Measurements from ENCODE around the gene LUZP1. TPM values are rescaled to one million over a fixed set of nuclear protein-coding genes. Genes with fewer than 3 reads are reported as not detected.

The LUZP1 gene
- total and polyA plus RNA-seq, 8 donors, result 22.9 to 32.5 (median 29.8) TPM

DNA sequence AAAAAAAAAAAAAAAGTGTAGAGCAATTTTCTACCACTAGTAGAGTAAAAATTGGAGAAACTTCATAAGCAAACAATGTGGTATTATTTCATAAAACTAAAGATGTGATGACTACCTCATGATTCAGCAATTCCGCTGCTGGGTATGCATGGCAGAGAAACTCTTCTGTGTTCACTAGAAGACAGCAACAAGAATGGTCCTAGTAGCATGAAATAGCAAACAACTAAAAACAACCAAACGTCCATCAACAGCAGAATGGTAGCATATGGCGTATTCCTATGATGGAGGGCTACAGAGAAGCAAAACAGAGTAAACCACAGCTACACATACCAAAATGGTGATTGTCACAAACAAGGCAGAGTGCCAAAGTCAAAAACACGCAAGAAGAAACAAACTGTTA lies 29.7 kb upstream of the LUZP1 start:
- intact Hi-C loops (cut with DNase I), result no loop called here

DNA sequence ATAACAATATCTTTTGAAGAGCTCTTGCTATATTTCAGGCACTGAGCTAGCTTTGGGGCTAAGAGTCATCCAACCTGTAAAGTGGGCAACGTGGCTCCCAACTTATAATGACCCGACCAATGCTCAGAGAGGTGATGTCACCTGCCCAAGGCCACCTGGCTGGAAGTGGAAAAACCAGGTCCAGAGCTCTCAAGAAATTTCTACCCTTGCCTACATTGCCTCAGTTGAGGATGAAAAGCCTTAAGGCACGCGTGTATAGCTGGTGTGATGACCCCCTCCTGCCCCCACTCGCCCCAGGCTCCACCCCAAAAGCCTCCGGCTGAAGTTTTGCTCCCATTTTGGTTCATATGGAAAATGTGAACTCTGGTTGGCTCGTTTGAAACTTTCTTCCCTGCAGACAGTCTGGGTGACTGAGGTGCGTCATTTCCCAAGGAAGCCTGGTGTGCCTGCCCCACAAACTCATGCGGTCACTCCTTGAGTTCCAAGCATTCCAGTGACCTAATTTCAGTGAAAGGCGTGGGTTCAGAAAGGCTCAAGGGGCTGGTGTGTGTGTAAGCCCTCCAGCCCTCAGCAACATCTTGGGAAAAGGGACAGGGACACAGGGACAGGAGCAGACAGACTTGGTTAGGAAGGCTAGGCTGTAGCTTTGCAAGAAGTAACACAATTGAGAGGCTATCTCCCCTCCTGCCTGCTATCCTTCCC lies 28.1 kb upstream of the LUZP1 start:
- TF ChIP-seq, protein P1, sequence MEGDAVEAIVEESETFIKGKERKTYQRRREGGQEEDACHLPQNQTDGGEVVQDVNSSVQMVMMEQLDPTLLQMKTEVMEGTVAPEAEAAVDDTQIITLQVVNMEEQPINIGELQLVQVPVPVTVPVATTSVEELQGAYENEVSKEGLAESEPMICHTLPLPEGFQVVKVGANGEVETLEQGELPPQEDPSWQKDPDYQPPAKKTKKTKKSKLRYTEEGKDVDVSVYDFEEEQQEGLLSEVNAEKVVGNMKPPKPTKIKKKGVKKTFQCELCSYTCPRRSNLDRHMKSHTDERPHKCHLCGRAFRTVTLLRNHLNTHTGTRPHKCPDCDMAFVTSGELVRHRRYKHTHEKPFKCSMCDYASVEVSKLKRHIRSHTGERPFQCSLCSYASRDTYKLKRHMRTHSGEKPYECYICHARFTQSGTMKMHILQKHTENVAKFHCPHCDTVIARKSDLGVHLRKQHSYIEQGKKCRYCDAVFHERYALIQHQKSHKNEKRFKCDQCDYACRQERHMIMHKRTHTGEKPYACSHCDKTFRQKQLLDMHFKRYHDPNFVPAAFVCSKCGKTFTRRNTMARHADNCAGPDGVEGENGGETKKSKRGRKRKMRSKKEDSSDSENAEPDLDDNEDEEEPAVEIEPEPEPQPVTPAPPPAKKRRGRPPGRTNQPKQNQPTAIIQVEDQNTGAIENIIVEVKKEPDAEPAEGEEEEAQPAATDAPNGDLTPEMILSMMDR (IDR thresholded peaks at IDR 0.05), result no peak
- ATAC-seq (peak; percentile 91), DNase-seq (no peak)
- Histone ChIP-seq H3K27ac (peak overlapping the region in 1 of 2 donors; percentile 59), H3K9me3 (no peaks in the 10 kb centered on the region), H3K4me3 (no peak overlapping the region), H3K4me1 (no peaks in the 10 kb centered on the region), H3K27me3 (no peaks in the 10 kb centered on the region), H3K36me3 (no peaks in the 10 kb centered on the region)
- intact Hi-C loops (cut with DNase I), result no loop called here

More for the DNA sequence above, 29.7 kb upstream of the LUZP1 start:
- TF ChIP-seq, protein P1 (IDR thresholded peaks at IDR 0.05), result no peak
- H3K4me3 ChIP-seq, result no peak overlapping the region
- DNase-seq (no peak), ATAC-seq (no peak)
- H3K27me3 ChIP-seq, result no peaks in the 10 kb centered on the region
- H3K36me3 ChIP-seq, result no peaks in the 10 kb centered on the region
- H3K9me3 ChIP-seq, result no peaks in the 10 kb centered on the region
- H3K27ac ChIP-seq, result no peak overlapping the region
- H3K4me1 ChIP-seq, result no peaks in the 10 kb centered on the region

DNA sequence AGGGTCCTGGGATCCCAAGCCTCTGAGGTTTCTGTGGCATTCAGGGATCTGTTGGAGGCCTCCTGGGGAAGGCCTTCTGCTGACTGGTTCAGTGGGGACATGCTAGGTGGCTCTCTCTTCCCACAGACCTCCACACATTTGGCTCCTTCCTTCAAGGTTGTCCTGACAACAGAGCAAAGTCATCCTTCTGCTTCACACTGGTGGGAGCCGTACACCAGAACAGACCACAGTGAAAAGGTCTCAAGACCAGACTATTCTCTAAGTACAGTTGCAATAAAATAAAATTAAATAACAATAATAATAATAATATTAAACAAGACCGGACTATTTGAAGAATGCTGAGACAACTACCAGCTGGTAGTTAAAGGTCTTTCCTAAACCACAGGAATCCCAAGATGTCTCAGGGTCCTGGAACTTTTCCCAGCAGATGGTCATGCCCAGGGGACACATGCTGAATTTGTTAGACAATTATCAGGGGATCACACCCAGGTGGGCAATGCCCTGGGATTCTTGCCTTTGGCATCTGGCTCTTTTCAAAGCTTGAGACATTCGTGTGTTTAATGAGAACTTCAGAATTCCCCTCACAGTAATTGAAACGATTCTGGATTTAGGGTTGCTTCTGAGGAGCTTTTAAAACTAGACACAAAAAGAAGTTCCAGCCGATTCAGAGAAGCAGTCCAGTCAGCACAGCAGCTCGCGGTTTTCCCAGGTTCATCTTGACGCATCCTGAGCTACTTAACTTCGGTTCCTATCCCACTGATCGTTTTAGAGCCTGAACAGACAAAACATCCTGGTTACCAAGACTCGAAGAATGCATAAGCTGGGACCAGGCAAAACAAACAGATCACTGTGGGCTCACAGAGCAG lies 25.7 kb upstream of the LUZP1 start:
- Histone ChIP-seq H3K27ac (no peak overlapping the region), H3K4me1 (no peaks in the 10 kb centered on the region), H3K36me3 (no peaks in the 10 kb centered on the region), H3K27me3 (no peaks in the 10 kb centered on the region), H3K9me3 (no peaks in the 10 kb centered on the region), H3K4me3 (no peak overlapping the region)
- DNase-seq, result no peak
- ATAC-seq, result no peak
- TF ChIP-seq, protein P1 (IDR thresholded peaks at IDR 0.05), result no peak
- intact Hi-C loops (cut with DNase I), result no loop called here

DNA sequence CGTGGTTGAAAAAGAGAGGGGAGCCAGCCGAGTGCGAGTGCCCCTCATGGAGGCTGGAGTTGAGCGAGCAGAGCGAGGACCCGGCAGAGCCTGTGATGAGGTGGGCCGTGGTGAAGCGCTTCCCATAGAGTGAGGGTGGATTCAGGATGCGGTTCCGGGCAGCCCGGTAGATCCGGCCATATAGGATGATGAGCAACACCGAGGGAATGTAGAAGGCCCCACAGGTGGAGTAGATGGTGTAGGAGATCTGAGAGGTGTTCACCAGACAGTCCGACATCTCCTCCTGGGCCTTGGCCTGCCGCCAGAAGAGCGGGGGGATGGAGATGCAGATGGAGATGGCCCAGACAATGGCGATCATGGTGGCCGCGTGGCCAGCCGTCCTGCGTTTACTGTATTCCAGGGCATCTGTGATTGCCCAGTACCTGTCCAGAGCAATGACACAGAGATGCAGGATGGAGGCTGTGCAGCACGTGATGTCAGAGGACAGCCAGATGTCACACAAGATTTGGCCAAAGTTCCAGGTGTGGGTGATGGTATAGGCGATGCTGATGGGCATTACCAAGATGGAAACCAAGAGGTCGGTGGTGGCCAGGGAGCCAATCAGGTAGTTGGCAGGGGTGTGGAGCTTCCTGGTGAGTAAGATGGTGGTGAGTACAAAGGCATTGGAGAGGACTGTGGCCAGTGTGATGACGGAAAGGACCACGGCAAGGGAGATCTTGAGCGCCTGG lies 24.9 kb upstream of the LUZP1 start:
- intact Hi-C loops (cut with DNase I), result no loop called here

More for the DNA sequence above, 24.9 kb upstream of the LUZP1 start:
- no peak for ATAC-seq
- no peak for DNase-seq
- no peaks in the 10 kb centered on the region for H3K36me3 ChIP-seq
- H3K4me1 ChIP-seq, result no peaks in the 10 kb centered on the region
- no peaks in the 10 kb centered on the region for H3K9me3 ChIP-seq
- TF ChIP-seq, protein P1 (IDR thresholded peaks at IDR 0.05), result no peak
- no peak overlapping the region for H3K27ac ChIP-seq
- no peaks in the 10 kb centered on the region for H3K27me3 ChIP-seq
- no peak overlapping the region for H3K4me3 ChIP-seq

All from left lung (tissue), 10 donors.